Left cardiac atrium (tissue), 4 donors: Measurements from ENCODE around the gene SUPT20HL2. TPM values are rescaled to one million over a fixed set of nuclear protein-coding genes. Genes with fewer than 3 reads are reported as not detected.
A peak's percentile ranks its signal among the peaks of the same experiment; 100 is the strongest.
"Not testable (repeated sequence)": the region's sequence is repeated elsewhere in the genome, so short reads cannot be mapped to it uniquely, and the experiment has no call there.

Source experiments
- ATAC-seq, 2 donors: fragments of 200-7000 bp; cut with Tn5 transposase; one replicate each; pipeline ENCODE4 v1.9.1; 2020; ENCODE audit warnings: mild to moderate bottlenecking in 2 of 2, moderate library complexity in 2 of 2
- DNase-seq: peaks from one replicate; pipeline ENCODE4 v3.0.0-alpha.2; 2020
- intact Hi-C, 2 donors: fragments of 100-400 bp; cut with DNase I; formaldehyde crosslinking; loops; one replicate each; pipeline versions ENCODE4 v1.14.1 to v1.15.1; 2022 to 2023
- total RNA-seq, 2 donors: library from RNA; stranded (reverse); fragmentation: NEBNext Ultra II Directional; extraction: Animal tissue kit (Norgen Biotek cat#: 25700); gene quantifications; one replicate each; pipeline ENCODE4 v1.2.1, GENCODE V29; 2021
- donor health status: DM: no; HTN: yes; CAD: no.
- donor health status: DM: no; HTN: yes; CAD: no; lungs with severe emphysema.
- donor health status: DM: yes; HTN: yes; CAD: no.
- donor health status: Dilated cardiomyopathy.

The SUPT20HL2 gene
- total RNA-seq, 2 donors from 2014 or later = not detected

GRCh38 chrX:24311507-24312248 is 2.2 kb downstream of the SUPT20HL2 start:
- DNase-seq, intact Hi-C loops: not testable (repeated sequence)
- ATAC-seq = peak in 1 of 2 donors; percentile 83

DNA sequence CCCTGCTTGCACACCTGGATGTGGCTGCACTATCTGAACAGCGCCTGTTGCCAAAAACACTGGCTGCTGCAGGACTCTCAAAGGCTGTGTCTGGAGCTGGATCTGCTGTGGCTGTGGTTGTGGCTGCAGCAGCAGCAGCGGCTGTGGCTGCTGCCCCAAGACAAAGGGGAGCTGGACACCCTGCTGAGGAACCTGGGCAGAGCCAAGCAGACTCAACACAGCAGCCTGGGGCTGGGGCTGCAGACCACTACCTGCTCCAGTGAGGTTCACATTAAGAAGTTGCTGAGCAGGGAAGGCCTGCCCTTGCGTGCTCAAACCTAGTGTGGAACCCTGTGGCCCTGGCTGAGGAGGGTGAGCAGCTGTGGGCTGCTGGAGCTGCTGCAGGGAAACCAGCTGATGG is 3.0 kb downstream of the SUPT20HL2 start:
- peak; percentile 27 to 34 for ATAC-seq
- intact Hi-C loops, DNase-seq: not testable (repeated sequence)

DNA sequence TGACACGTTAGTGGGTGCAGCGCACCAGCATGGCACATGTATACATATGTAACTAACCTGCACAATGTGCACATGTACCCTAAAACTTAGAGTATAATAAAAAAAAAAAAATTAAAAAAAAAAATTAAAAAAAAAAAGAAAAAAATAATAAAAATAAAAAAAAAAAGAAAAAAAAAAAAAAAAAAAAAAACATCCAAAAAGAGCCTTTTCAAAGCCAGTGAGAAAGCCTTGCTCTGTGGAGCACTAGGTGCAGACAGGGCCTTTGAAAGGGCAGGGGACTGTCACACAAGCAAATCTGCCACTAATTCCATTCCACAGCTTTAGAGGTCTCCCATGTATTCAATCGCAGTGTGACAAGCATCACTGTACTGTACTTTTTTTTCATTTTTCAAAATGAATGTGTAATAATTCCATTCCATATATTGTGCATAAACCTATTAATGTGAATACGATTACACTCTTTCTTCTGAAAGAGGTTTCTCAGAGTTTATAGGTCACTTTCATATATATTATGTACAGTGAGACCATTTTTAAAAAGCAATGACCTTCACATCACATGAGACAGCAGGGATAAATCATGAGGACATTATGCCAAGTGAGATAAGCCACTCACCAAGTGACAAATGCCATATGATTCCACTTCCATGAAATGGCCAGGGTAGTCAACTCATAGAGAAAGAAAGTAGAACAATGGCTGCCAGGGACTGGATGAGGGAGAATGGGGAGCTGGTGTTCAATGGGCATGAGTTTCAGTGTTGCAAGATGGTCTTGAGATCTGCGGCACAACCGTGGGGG is 4.1 kb downstream of the SUPT20HL2 start:
- intact Hi-C loops, DNase-seq, ATAC-seq: not testable (repeated sequence)

- DNase-seq, intact Hi-C loops, ATAC-seq: not testable (repeated sequence)
Measured at GRCh38 chrX:24308803-24309202, 5.1 kb downstream of the SUPT20HL2 start.

DNA sequence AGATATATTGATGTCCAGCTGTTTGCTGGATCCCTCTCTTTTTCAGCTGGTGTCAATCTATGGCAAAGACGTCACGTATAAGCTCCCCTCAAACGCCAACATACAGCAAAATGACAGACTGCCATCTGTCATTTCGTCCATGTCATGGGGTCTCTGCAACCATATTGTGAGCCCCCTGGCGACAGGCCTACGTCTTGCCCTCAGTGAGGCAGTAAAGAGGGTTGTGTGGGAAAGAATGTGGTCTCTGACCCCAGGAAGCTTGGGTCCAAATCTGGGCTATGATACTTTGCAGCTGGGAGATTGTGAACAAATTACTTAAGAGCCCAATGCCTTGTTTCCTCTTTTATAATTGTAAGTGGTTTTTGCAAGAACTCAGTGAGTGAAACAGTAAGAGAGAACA is 7.4 kb downstream of the SUPT20HL2 start:
- ATAC-seq (no peak), DNase-seq (no peak)
- intact Hi-C loops = no loop called here

DNA sequence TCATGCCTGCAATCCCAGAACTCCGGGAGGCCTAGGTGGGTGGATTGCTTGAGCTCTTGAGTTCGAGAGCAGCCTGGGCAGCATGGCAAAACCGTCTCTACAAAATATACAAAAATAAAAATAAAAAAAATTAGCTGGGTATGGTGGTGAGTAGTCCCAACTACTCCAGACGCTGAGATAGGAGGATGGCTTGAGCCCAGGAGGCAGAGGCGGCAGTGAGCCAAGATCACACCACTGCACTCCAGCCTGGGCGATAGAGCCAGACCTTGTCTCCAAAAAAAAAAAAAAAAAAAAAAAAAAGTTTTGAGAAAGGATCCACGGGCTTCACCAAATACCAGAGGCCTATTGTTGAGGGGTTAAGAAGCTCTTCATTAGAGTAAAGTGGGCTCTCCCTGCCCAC is 8.0 kb downstream of the SUPT20HL2 start:
- ATAC-seq (peak; percentile 55 to 70), DNase-seq (no peak)
- intact Hi-C loops = no loop called here

GRCh38 chrX:24301806-24302205 is 12.1 kb downstream of the SUPT20HL2 start:
- intact Hi-C loops = no loop called here
- DNase-seq (no peak), ATAC-seq (no peak)

DNA sequence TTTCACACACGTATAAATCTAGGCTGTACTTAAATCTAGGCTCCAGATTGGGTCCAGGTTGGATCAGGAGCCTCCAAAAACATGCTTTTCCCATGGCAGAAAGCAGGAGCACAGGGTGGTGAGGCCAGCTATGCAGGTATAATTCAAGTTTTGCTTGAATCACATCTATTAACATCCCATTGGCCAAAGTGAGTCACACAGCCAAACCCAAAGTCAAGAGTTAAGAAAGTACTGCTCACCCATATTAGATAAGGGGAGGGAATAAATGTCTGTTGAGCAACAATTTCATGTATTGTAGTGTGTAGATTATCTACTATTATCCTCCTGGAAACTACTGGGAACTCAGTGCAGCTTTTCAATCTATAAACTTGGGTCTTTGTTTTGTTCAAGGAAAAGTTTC is 12.8 kb downstream of the SUPT20HL2 start:
- intact Hi-C loops = no loop called here
- ATAC-seq (no peak), DNase-seq (no peak)

DNA sequence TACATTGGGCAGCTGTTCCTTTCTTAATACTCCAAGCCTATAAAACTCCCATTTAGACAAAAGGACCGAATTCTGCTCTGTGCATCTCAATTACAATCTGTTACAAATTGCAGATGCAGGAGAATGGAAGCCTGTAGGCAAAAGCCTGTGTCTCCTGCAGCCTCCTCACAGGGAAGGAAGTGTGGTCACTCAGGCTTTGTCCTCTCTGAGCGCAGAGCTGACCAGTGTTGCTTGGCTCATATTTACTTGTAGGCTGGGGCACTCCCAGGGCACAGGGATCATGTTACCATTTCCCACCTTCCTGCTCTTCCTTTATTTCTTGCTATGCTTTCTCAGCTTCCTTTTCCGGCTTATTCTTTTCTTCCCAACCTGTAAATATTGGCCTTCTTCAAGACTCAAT is 15.7 kb downstream of the SUPT20HL2 start:
- no peak for DNase-seq

GRCh38 chrX:24294619-24295018 is 19.2 kb downstream of the SUPT20HL2 start:
- intact Hi-C loops = no loop called here

More for the DNA sequence above, 15.7 kb downstream of the SUPT20HL2 start:
- intact Hi-C loops = no loop called here
- no peak for ATAC-seq

GRCh38 chrX:24293412-24293811 is 20.5 kb downstream of the SUPT20HL2 start:
- intact Hi-C loops = no loop called here
- DNase-seq (no peak), ATAC-seq (no peak)

More at GRCh38 chrX:24294619-24295018, 19.2 kb downstream of the SUPT20HL2 start:
- ATAC-seq (no peak), DNase-seq (no peak)

GRCh38 chrX:24292353-24292752 is 21.5 kb downstream of the SUPT20HL2 start:
- peak in 1 of 2 donors; percentile 27 for ATAC-seq
- intact Hi-C loops = no loop called here
- no peak for DNase-seq

DNA sequence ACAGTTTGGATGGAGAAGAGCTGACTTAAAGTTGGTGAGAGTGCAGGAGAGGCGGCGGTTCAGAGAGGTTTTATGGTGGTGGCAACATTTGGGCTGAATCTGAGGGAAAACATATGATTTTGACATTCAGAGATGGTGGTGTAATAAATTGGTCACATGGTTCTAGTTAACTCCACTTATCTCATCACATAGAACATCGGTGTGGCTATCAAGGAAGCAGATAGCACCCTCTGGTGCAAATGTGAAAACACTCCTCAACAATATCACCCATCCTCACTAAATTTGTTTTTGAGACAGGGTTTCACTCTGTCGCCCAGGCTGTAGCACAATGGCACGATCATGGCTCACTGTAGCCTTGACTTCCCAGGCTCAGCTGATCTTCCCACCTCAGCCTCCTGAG is 28.8 kb downstream of the SUPT20HL2 start:
- intact Hi-C loops = no loop called here
- DNase-seq (no peak), ATAC-seq (no peak)

GRCh38 chrX:24283127-24283794 is 30.6 kb downstream of the SUPT20HL2 start:
- intact Hi-C loops = no loop called here
- no peak for ATAC-seq
- DNase-seq = no peak

DNA sequence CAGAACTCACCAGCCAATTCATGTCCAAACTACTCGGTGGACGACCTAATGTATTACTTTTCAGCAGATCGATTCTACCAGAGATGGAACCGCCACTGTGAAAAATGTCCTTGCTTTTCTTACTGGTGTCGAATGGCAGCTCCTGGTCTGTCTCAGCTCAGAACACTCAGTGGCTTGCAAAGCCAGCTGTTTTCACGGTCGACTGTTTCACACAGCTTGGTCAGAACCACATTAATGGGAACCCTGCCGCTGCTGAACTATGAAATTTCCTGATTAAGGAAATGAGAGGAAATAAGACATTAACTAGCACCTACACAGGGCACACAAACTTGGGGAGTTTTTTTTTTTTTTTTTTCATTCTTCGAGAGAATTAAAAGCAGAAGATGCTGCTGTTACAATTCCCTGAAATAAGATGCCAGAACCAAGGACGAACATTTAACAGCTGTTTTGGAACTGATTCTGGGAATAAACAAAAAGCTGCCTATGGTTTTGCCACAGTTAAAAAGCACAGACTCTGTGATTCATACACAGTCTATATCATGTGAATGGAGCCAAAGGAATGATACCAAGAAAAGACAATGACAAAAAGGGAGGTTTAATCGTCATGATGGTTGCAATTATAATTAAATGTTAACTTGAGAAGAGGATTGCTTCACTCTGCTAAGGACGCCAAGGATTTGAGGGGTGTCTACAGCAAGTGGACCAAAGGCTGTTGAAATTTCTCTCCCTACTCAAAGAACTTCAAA is 31.3 kb downstream of the SUPT20HL2 start:
- ATAC-seq = peak; percentile 26 to 61
- no peak for DNase-seq
- intact Hi-C loops = no loop called here

- no peak for ATAC-seq
- DNase-seq = no peak
- intact Hi-C loops = no loop called here
Measured at GRCh38 chrX:24277405-24277804, 36.5 kb downstream of the SUPT20HL2 start.

DNA sequence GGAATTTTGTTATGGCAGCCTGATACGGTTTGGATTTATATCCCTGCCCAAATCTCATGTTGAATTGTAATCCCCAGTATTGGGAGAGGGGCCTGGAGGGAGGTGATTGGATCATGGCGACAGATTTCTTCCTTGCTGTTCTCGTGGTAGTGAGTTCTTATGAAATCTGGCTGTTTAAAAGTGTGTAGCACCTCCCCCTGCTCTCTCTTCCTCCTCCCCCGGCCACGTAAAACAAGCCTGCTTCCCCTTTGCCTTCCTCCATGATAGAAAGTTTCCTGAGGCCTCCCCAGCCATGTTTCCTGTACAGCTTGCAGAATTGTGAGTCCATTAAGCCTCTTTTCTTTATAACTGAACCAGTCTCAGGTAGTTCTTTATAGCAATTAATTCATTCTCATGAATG is 37.9 kb downstream of the SUPT20HL2 start:
- DNase-seq (no peak), ATAC-seq (no peak)
- intact Hi-C loops = no loop called here

GRCh38 chrX:24271262-24271661 is 42.6 kb downstream of the SUPT20HL2 start:
- no peak for DNase-seq
- ATAC-seq = no peak
- intact Hi-C loops = no loop called here

GRCh38 chrX:24268786-24269185 is 45.1 kb downstream of the SUPT20HL2 start:
- ATAC-seq = no peak
- no peak for DNase-seq
- intact Hi-C loops = no loop called here
